ENCODE data around the gene KIZ. TPM values are rescaled to one million over a fixed set of nuclear protein-coding genes. Genes with fewer than 3 reads are reported as not detected.

Gene KIZ
- total RNA-seq, 1 donor from 2014 or later = 60.0 TPM

DNA sequence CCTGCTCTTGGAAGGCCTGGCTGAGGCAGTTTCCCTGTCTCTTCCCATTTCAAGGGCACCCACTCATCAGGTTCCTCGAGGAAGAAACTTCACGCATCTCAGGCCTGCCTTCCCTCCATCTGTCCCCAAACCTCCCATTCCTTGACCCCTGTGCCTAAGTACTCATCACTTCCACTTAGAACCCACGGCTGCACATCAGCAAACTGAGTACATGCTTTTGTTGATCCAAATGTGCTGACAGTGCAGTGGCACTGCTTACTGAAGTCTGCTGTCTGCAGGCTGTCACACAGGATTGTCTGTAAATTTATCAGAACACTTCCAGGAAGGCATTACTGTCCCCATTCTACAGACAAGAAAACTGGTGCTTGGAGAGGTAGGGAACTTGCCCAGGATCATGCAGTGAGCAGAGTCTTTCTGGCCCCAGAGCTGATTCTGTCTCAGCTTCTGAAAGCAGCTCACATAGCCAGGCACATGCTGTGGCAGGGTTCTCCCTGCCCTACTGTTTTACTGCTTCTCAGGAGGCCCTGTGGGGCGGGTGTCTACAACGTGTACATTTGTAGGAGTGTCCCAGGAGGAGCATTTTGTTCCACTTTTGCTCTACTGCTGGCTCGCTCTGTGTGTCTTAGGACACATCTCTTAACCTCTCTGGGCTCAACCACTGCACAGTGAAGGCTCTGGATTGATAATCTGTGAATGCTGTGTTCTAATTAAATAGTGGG, 113.1 kb downstream of the KIZ start:
- Histone ChIP-seq H3K36me3 (no peaks in the 10 kb centered on the region), H3K27ac (no peak overlapping the region), H3K4me1 (peaks cover 22% of the 10 kb centered on the region), H3K27me3 (no peaks in the 10 kb centered on the region), H3K4me2 (no peak overlapping the region), H3F3A (ENCODE audit: low read depth) (peaks cover 24% of the 10 kb centered on the region), H2AFZ (replicated peaks) (no peak overlapping the region), H3K9me3 (ENCODE audit: low read depth) (no peaks in the 10 kb centered on the region), H3K4me3 (no peak overlapping the region), H4K20me1 (ENCODE audit: low read depth) (no peaks in the 10 kb centered on the region), H3K9ac (no peak overlapping the region), H3K79me2 (ENCODE audit: low read depth) (no peaks in the 10 kb centered on the region)
- no peak overlapping the region for H3K27ac Mint-ChIP-seq
- H3K36me3 Mint-ChIP-seq = no peaks in the 10 kb centered on the region
- DNase-seq (ENCODE audit: low spot score) = no peak
- H3K4me1 Mint-ChIP-seq = peaks cover 12% of the 10 kb centered on the region
- no peak overlapping the region for H3K4me3 Mint-ChIP-seq
- TF ChIP-seq EZH2phosphoT487 (IDR thresholded peaks at IDR 0.05) (no peak), EZH2 (IDR thresholded peaks at IDR 0.05) (no peak)
- H3K9me3 Mint-ChIP-seq = no peaks in the 10 kb centered on the region
- H3K27me3 Mint-ChIP-seq (ENCODE audit: insufficient read depth, low read depth) = peaks cover 7% of the 10 kb centered on the region

DNA sequence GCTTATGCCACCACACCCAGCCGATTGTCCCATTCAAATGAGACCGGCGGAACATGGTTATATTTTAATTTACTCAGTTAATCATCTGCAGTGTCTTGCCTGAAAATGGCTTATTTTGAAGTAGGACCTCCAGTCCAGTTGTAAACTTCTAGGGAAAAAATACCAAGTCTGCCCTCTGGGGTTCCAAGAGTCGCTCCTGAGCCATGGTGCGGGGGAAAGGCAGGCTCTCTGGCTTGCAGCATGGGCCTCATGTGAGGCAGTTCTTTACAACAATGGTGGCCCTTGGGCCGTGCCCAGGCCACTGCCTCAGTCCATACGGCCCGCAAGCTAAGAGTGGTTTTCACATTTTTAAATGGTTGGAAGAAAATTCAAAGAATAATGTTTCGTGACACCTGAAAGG, 114.5 kb downstream of the KIZ start:
- no peak overlapping the region for H3K27ac ChIP-seq
- TF ChIP-seq, protein P1, sequence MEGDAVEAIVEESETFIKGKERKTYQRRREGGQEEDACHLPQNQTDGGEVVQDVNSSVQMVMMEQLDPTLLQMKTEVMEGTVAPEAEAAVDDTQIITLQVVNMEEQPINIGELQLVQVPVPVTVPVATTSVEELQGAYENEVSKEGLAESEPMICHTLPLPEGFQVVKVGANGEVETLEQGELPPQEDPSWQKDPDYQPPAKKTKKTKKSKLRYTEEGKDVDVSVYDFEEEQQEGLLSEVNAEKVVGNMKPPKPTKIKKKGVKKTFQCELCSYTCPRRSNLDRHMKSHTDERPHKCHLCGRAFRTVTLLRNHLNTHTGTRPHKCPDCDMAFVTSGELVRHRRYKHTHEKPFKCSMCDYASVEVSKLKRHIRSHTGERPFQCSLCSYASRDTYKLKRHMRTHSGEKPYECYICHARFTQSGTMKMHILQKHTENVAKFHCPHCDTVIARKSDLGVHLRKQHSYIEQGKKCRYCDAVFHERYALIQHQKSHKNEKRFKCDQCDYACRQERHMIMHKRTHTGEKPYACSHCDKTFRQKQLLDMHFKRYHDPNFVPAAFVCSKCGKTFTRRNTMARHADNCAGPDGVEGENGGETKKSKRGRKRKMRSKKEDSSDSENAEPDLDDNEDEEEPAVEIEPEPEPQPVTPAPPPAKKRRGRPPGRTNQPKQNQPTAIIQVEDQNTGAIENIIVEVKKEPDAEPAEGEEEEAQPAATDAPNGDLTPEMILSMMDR (IDR thresholded peaks at IDR 0.05) = peak; percentile 34
- no peak for TF ChIP-seq EZH2 (IDR thresholded peaks at IDR 0.05)
- peaks cover 9% of the 10 kb centered on the region for H3K4me1 ChIP-seq
- peaks cover 6% of the 10 kb centered on the region for H3K4me1 Mint-ChIP-seq
- no peaks in the 10 kb centered on the region for H3K79me2 ChIP-seq (ENCODE audit: low read depth)
- no peaks in the 10 kb centered on the region for H3K36me3 ChIP-seq
- H3F3A ChIP-seq (ENCODE audit: low read depth) = peaks cover 10% of the 10 kb centered on the region
- no peak overlapping the region for H3K27ac Mint-ChIP-seq
- H3K36me3 Mint-ChIP-seq = no peaks in the 10 kb centered on the region
- no peaks in the 10 kb centered on the region for H3K9me3 ChIP-seq (ENCODE audit: low read depth)
- no peak overlapping the region for H3K4me2 ChIP-seq
- H3K4me3 Mint-ChIP-seq = no peak overlapping the region
- H3K27me3 ChIP-seq = no peaks in the 10 kb centered on the region
- peaks cover 4% of the 10 kb centered on the region for H3K27me3 Mint-ChIP-seq (ENCODE audit: insufficient read depth, low read depth)
- no peaks in the 10 kb centered on the region for H4K20me1 ChIP-seq (ENCODE audit: low read depth)
- no peak overlapping the region for H2AFZ ChIP-seq (replicated peaks)
- peak; percentile 33 for DNase-seq (ENCODE audit: low spot score)
- H3K9ac ChIP-seq = no peak overlapping the region
- H3K9me3 Mint-ChIP-seq = no peaks in the 10 kb centered on the region
- no peak overlapping the region for H3K4me3 ChIP-seq

DNA sequence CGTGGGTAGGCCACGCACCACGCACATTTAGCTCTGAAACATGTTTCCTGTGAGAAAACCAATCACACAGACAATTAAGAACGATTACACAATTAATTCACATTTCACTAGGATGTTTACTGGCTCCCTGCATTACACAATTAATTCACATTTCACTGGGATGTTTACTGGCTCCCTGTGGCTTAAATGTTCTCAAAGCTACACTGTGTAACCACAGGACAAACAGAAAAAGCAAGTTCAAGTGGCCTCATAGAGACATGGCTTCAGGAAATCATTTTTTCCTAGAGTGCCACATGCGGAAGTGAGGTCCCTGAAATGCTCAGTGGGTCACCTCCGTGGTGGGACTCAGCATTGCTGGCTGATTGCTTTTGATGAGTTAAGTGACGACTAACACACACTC, 115.5 kb downstream of the KIZ start:
- H3K79me2 ChIP-seq (ENCODE audit: low read depth) = no peaks in the 10 kb centered on the region
- no peaks in the 10 kb centered on the region for H4K20me1 ChIP-seq (ENCODE audit: low read depth)
- no peak overlapping the region for H2AFZ ChIP-seq (replicated peaks)
- no peak overlapping the region for H3K27ac ChIP-seq
- no peak overlapping the region for H3K27ac Mint-ChIP-seq
- H3K4me3 Mint-ChIP-seq = no peak overlapping the region
- H3K36me3 ChIP-seq = no peaks in the 10 kb centered on the region
- no peak overlapping the region for H3K4me3 ChIP-seq
- peaks cover 2% of the 10 kb centered on the region for H3K4me1 Mint-ChIP-seq
- no peaks in the 10 kb centered on the region for H3K27me3 ChIP-seq
- H3K9me3 Mint-ChIP-seq = no peaks in the 10 kb centered on the region
- H3K9ac ChIP-seq = no peak overlapping the region
- no peaks in the 10 kb centered on the region for H3K9me3 ChIP-seq (ENCODE audit: low read depth)
- no peak for DNase-seq (ENCODE audit: low spot score)
- no peak overlapping the region for H3K4me2 ChIP-seq
- H3K27me3 Mint-ChIP-seq (ENCODE audit: insufficient read depth, low read depth) = peaks cover 2% of the 10 kb centered on the region
- H3K4me1 ChIP-seq = peaks cover 4% of the 10 kb centered on the region
- no peaks in the 10 kb centered on the region for H3K36me3 Mint-ChIP-seq
- no peaks in the 10 kb centered on the region for H3F3A ChIP-seq (ENCODE audit: low read depth)
- TF ChIP-seq EZH2phosphoT487 (IDR thresholded peaks at IDR 0.05) = no peak
- TF ChIP-seq, protein P1 (IDR thresholded peaks at IDR 0.05) = no peak
- TF ChIP-seq EZH2 (IDR thresholded peaks at IDR 0.05) = no peak

DNA sequence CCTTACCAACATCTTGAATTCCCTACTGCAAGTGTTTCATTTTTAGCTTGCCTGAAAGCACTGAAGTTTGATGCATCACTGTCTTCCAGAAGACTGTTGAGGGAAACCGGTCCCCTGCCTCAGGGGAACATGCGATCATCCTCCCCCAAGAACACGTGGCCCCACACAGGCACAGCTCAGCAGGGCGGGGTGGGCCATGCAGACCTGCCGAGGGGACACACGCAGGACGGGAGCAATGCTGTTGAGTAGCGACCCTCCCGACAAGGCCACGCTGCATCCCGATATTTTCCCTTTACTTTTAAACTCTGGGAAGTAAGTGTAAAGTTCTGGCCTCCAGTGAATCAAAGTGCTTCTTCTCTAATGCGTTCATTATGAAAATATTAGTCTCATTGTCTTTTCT, 117.9 kb downstream of the KIZ start:
- Mint-ChIP-seq H3K27me3 (ENCODE audit: insufficient read depth, low read depth) (peaks cover 2% of the 10 kb centered on the region), H3K4me1 (peaks cover 2% of the 10 kb centered on the region), H3K27ac (no peak overlapping the region), H3K4me3 (no peak overlapping the region), H3K36me3 (no peaks in the 10 kb centered on the region), H3K9me3 (peaks cover 4% of the 10 kb centered on the region)
- Histone ChIP-seq H3F3A (ENCODE audit: low read depth) (no peaks in the 10 kb centered on the region), H3K4me2 (no peak overlapping the region), H3K4me3 (no peak overlapping the region), H3K9ac (no peak overlapping the region), H4K20me1 (ENCODE audit: low read depth) (no peaks in the 10 kb centered on the region), H3K36me3 (no peaks in the 10 kb centered on the region), H3K4me1 (peaks cover 4% of the 10 kb centered on the region), H3K27ac (no peak overlapping the region), H3K9me3 (ENCODE audit: low read depth) (no peaks in the 10 kb centered on the region), H2AFZ (replicated peaks) (no peak overlapping the region), H3K27me3 (no peaks in the 10 kb centered on the region), H3K79me2 (ENCODE audit: low read depth) (no peaks in the 10 kb centered on the region)
- DNase-seq (ENCODE audit: low spot score) = no peak
- TF ChIP-seq, protein P1 (IDR thresholded peaks at IDR 0.05) = no peak
- TF ChIP-seq EZH2 (IDR thresholded peaks at IDR 0.05) (no peak), EZH2phosphoT487 (IDR thresholded peaks at IDR 0.05) (no peak)
